Activated naive CD8-positive, alpha-beta T cell treated with anti-CD3 and anti-CD28 coated beads, Interleukin-2, amount 10 ng/mL, durations not matched to agents 7 days and 5 days (primary cell): ENCODE data around the gene PAM. TPM values are rescaled to one million over a fixed set of nuclear protein-coding genes. Genes with fewer than 3 reads are reported as not detected.
A peak's percentile ranks its signal among the peaks of the same experiment; 100 is the strongest.

Experiments used
- ATAC-seq: fragments of 150-1000 bp; cut with Tn5 transposase; one replicate; pipeline ENCODE4 v1.10.0; 2021; ENCODE audit warnings: low read depth, moderate library complexity
- POLR2A ChIA-PET: fragments of 350-600 bp; sonication (Branson Sonifier 250); formaldehyde crosslinking; loops from one replicate; lab custom pipeline; 2021; ENCODE audit warnings: antibody characterized with exemption; lab: Charles Lee
- DNase-seq: peaks from one replicate; pipeline ENCODE4 v3.0.0; 2021
- H3K27ac Mint-ChIP-seq: one replicate; pipeline ENCODE4 v1.8.0; 2022; ENCODE audit warnings: mild to moderate bottlenecking, mixed read lengths
- H3K27me3 Mint-ChIP-seq: one replicate; pipeline ENCODE4 v1.8.0; 2022; ENCODE audit warnings: mild to moderate bottlenecking, moderate library complexity, mixed read lengths
- H3K36me3 Mint-ChIP-seq: one replicate; pipeline ENCODE4 v1.8.0; 2021; ENCODE audit warnings: mild to moderate bottlenecking, mixed read lengths
- H3K4me1 Mint-ChIP-seq: one replicate; pipeline ENCODE4 v1.8.0; 2021; ENCODE audit warnings: mixed read lengths
- H3K4me3 Mint-ChIP-seq: one replicate; pipeline ENCODE4 v1.8.0; 2022; ENCODE audit warnings: mild to moderate bottlenecking, moderate library complexity, mixed read lengths
- H3K9me3 Mint-ChIP-seq: one replicate; pipeline ENCODE4 v1.8.0; 2021; ENCODE audit warnings: mixed read lengths
- total RNA-seq, 2 experiments: library from RNA; stranded (reverse); gene quantifications; one replicate each; pipeline ENCODE4 v1.2.3, GENCODE V29; 2021

PAM gene
- total RNA-seq, 2 experiments from 2014 or later: 28.5 to 31.2 TPM

GRCh38 chr5:102759700-102760099 lies 4.6 kb downstream of the PAM start:
- Mint-ChIP-seq H3K4me3 (no peak overlapping the region), H3K9me3 (no peaks in the 10 kb centered on the region), H3K36me3 (peaks cover 1% of the 10 kb centered on the region), H3K4me1 (peaks cover 48% of the 10 kb centered on the region), H3K27me3 (no peaks in the 10 kb centered on the region), H3K27ac (no peak overlapping the region)
- no peak for ATAC-seq
- no peak for DNase-seq
- POLR2A ChIA-PET: no interaction called here

DNA sequence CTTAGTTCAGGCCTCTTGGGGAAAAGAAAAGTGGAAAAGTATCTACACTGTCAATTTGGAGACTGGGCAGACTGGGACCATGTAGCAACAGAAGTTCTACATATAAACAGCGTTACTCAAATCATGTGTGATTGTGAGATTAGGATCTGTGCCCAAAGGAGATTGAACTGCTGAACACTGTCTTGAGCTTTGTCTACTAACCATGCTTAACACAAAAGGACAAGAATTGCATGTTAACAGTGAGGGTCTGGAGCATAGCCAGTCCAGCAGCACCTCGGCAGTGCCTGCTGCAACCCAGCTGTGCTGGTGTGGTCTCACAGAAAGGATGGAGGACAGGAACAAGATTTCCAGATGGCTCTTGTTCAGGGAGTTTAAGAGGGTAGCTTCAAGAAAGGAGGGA lies 5.7 kb downstream of the PAM start:
- ATAC-seq: no peak
- POLR2A ChIA-PET: no interaction called here

DNA sequence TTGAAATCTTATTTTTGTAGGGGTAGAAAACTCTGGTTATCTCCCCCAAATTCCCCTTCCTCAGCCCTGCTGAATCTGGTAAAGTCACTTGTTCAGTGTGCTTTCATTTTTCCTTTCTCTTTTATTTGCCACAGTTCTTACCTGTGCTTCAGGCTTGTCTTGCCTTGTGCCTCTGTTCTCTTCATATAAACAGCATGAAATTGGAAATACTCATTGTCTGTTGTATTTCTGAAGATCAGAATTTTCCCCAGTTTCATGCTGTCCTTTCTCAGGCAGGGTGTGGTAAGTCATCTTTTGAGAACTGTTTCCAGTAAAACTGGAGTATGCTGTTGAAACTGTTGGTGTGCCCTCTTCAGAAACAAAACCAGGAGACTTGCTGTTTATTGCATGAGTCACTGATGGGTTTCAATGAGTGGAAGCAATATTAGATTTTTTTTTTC lies 7.0 kb downstream of the PAM start:
- ATAC-seq: peak; percentile 66

More for the DNA sequence above, 5.7 kb downstream of the PAM start:
- Mint-ChIP-seq H3K27me3 (no peaks in the 10 kb centered on the region), H3K4me1 (peaks cover 59% of the 10 kb centered on the region), H3K4me3 (peak overlapping the region; percentile 37), H3K27ac (peak overlapping the region; percentile 32), H3K9me3 (no peaks in the 10 kb centered on the region), H3K36me3 (peaks cover 3% of the 10 kb centered on the region)
- no peak for DNase-seq

DNA sequence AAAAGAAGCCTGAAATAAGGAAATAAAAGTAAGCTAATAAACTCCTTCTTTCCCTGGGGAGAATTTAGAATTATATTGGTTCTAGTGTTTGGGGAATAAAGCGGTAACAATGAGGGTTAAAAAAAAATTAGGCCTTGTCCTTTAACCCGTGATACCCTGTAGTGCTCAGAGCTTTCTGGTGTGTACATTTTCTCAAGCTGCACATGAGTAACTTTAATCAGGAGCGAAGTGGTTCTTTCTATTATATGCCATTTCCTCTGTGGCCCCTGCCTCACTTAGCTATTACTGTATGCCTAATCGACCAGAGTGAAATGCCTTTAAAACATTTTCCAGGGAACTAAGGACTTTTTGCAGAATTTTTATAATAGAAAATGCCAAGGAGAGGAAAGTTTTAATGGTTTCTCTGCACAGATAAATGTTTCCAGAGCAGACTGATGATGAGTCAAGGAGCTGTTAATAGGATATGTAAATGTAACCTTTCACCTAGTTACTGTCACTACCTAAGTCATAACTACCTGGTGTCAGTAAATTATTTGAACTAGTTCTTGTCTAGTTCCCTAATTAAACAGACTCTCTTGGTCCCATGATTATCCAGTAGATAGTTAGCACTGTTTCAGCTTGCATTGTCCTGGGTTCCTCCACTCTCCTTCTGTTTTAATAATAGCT lies 7.6 kb downstream of the PAM start:
- DNase-seq (no peak), ATAC-seq (no peak)
- no peaks in the 10 kb centered on the region for H3K9me3 Mint-ChIP-seq
- H3K27ac Mint-ChIP-seq: peak overlapping the region; percentile 79
- POLR2A ChIA-PET: interaction anchor here (2.6 kb wide), 1 partner anchor 357 kb away, joined by 9 read pairs; the partner anchor contains the start of genes GIN1 and PPIP5K2
- H3K4me3 Mint-ChIP-seq: peak overlapping the region; percentile 73
- H3K27me3 Mint-ChIP-seq: no peaks in the 10 kb centered on the region
- peaks cover 3% of the 10 kb centered on the region for H3K36me3 Mint-ChIP-seq
- peaks cover 54% of the 10 kb centered on the region for H3K4me1 Mint-ChIP-seq

More for the DNA sequence above, 7.0 kb downstream of the PAM start:
- Mint-ChIP-seq H3K9me3 (no peaks in the 10 kb centered on the region), H3K27me3 (no peaks in the 10 kb centered on the region), H3K4me1 (peaks cover 54% of the 10 kb centered on the region), H3K4me3 (peak overlapping the region; percentile 73), H3K36me3 (peaks cover 3% of the 10 kb centered on the region), H3K27ac (peak overlapping the region; percentile 79)
- no peak for DNase-seq
- POLR2A ChIA-PET: interaction anchor here (2.6 kb wide), 1 partner anchor 357 kb away, joined by 9 read pairs; the partner anchor contains the start of genes GIN1 and PPIP5K2

- H3K9me3 Mint-ChIP-seq: no peaks in the 10 kb centered on the region
- DNase-seq: no peak
- no peak for ATAC-seq
- no peaks in the 10 kb centered on the region for H3K27me3 Mint-ChIP-seq
- peaks cover 50% of the 10 kb centered on the region for H3K4me1 Mint-ChIP-seq
- H3K36me3 Mint-ChIP-seq: peaks cover 3% of the 10 kb centered on the region
- peak overlapping the region; percentile 49 for H3K27ac Mint-ChIP-seq
- no peak overlapping the region for H3K4me3 Mint-ChIP-seq
- POLR2A ChIA-PET: interaction anchor here (2.6 kb wide), 1 partner anchor 356 kb away, joined by 9 read pairs; the partner anchor contains the start of genes GIN1 and PPIP5K2
Observed at GRCh38 chr5:102763734-102764133, 8.6 kb downstream of the PAM start.

DNA sequence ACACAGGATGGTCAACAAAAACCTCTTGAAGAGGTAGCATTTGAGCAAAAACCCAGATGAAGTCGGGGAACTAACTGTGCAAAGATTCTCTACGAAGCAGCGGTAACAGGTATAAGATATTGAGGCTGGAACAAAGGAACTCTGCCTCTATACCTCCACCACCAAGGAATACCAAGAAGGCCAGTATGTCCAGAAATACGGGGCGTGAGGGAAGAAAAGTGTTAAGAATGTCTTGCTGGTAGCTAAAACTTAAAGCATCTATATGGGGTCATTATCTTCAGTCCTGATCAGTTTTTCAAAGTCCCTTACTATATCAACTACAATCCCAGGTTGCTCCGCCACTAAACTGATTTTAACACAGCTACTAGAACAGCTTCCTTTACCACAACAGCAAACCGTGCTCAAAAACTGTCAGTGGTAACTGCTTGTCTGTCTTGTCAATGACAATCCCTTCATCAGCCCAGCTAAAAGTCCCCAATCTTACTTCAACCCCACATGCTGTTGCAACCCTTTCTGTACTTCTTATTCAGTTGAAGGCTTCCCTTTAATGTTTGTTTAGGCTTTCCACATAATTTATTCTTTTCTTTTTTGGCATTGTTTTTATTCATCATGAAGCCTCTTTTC lies 9.4 kb downstream of the PAM start:
- ATAC-seq: peak; percentile 28
- H3K27me3 Mint-ChIP-seq: no peaks in the 10 kb centered on the region
- no peak overlapping the region for H3K27ac Mint-ChIP-seq
- H3K36me3 Mint-ChIP-seq: peaks cover 3% of the 10 kb centered on the region
- peaks cover 47% of the 10 kb centered on the region for H3K4me1 Mint-ChIP-seq
- POLR2A ChIA-PET: interaction anchor here (1.6 to 2.6 kb wide), 2 partner anchors 8 to 355 kb away, joined by 4 to 9 read pairs; partner anchors contain the start of genes GIN1 and PPIP5K2
- H3K4me3 Mint-ChIP-seq: no peak overlapping the region
- H3K9me3 Mint-ChIP-seq: no peaks in the 10 kb centered on the region
- no peak for DNase-seq

GRCh38 chr5:102765350-102765749 lies 10.2 kb downstream of the PAM start:
- POLR2A ChIA-PET: interaction anchor here (1.6 kb wide), 1 partner anchor 9 kb away, joined by 4 read pairs; no protein-coding TSS in a partner anchor

GRCh38 chr5:102766295-102767090 lies 11.4 kb downstream of the PAM start:
- Mint-ChIP-seq H3K4me1 (peaks cover 42% of the 10 kb centered on the region), H3K27ac (no peak overlapping the region), H3K36me3 (peaks cover 3% of the 10 kb centered on the region), H3K4me3 (no peak overlapping the region), H3K9me3 (no peaks in the 10 kb centered on the region), H3K27me3 (no peaks in the 10 kb centered on the region)
- POLR2A ChIA-PET: no interaction called here
- DNase-seq: no peak
- ATAC-seq: no peak

More at GRCh38 chr5:102765350-102765749, 10.2 kb downstream of the PAM start:
- ATAC-seq (peak; percentile 31), DNase-seq (no peak)
- Mint-ChIP-seq H3K27ac (no peak overlapping the region), H3K36me3 (peaks cover 3% of the 10 kb centered on the region), H3K9me3 (no peaks in the 10 kb centered on the region), H3K4me3 (peak overlapping the region; percentile 23), H3K27me3 (no peaks in the 10 kb centered on the region), H3K4me1 (peaks cover 47% of the 10 kb centered on the region)

- DNase-seq (no peak), ATAC-seq (no peak)
- Mint-ChIP-seq H3K4me1 (peaks cover 41% of the 10 kb centered on the region), H3K27ac (no peak overlapping the region), H3K36me3 (peaks cover 3% of the 10 kb centered on the region), H3K4me3 (no peak overlapping the region), H3K9me3 (no peaks in the 10 kb centered on the region), H3K27me3 (no peaks in the 10 kb centered on the region)
- POLR2A ChIA-PET: no interaction called here
Observed at GRCh38 chr5:102767862-102768261, 12.8 kb downstream of the PAM start.

DNA sequence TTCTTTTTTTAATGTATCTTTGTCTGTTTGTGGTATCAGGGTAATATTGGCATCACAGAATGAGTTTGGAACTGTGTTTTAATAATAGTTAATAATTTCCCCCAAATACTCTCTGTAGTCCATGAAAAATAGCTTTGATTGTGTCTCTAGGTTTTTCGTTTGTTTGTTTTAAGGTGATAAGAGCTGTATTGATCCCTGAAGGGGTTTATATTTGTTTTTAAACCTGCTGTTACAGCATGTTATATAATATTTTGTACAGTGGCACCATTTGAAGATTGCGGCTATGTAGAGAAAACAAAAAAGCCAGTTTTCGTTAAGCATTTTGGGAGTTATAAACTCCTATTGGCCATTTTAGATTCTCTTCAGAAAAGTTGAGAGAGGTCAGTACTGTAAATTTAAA lies 15.7 kb downstream of the PAM start:
- Mint-ChIP-seq H3K27me3 (no peaks in the 10 kb centered on the region), H3K36me3 (peaks cover 7% of the 10 kb centered on the region), H3K27ac (no peak overlapping the region), H3K4me3 (no peak overlapping the region), H3K4me1 (peaks cover 16% of the 10 kb centered on the region), H3K9me3 (peaks cover 4% of the 10 kb centered on the region)
- POLR2A ChIA-PET: no interaction called here
- DNase-seq (no peak), ATAC-seq (no peak)

GRCh38 chr5:102771435-102771834 lies 16.3 kb downstream of the PAM start:
- Mint-ChIP-seq H3K4me3 (peak overlapping the region; percentile 38), H3K27ac (peak overlapping the region; percentile 50), H3K9me3 (peaks cover 5% of the 10 kb centered on the region), H3K27me3 (peaks cover 2% of the 10 kb centered on the region), H3K36me3 (peaks cover 12% of the 10 kb centered on the region), H3K4me1 (peaks cover 18% of the 10 kb centered on the region)
- ATAC-seq (no peak), DNase-seq (no peak)
- POLR2A ChIA-PET: no interaction called here

DNA sequence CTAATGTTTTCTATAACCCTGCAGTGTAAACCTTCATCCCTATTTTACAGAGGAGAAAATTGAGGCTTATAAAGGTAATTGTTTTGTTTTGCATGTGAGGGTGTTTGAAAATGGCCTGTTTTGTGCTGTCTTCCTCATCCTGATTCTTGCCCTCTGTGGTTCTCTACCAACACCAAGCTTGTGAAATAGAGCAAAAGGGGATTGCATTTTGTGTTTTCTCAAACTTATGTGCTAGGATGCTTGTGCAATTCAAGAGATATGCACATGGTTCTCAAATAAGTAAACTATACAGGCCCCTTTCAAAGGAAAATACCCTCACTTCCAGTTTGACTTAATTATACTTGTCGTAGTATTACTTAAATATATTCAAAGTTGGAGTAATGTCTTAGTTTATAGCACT lies 17.2 kb downstream of the PAM start:
- H3K27me3 Mint-ChIP-seq: peaks cover 2% of the 10 kb centered on the region

DNA sequence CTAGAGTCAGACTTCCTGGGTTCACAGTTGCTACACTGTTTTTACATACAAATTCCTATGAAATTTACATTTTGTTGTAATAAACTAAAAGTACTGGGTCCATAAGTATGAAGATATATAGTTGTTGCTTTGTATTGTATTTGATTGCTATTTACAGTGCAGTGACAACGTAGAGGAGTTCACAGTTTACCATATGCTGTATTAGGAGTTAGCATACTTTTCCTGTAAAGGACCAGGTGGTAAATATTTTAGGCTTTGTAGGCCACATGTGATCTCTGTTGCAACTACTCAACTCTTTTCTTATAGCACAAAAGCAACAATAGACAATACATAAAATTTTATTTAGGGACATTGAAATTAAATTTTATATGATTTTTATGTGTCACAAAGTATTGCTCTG lies 18.0 kb downstream of the PAM start:
- ATAC-seq (no peak), DNase-seq (no peak)
- H3K4me1 Mint-ChIP-seq: peaks cover 17% of the 10 kb centered on the region
- POLR2A ChIA-PET: no interaction called here
- H3K27ac Mint-ChIP-seq: no peak overlapping the region
- peaks cover 2% of the 10 kb centered on the region for H3K27me3 Mint-ChIP-seq
- peaks cover 12% of the 10 kb centered on the region for H3K36me3 Mint-ChIP-seq
- no peak overlapping the region for H3K4me3 Mint-ChIP-seq
- peaks cover 5% of the 10 kb centered on the region for H3K9me3 Mint-ChIP-seq

More for the DNA sequence above, 17.2 kb downstream of the PAM start:
- Mint-ChIP-seq H3K9me3 (peaks cover 5% of the 10 kb centered on the region), H3K36me3 (peaks cover 12% of the 10 kb centered on the region), H3K27ac (no peak overlapping the region), H3K4me1 (peaks cover 16% of the 10 kb centered on the region), H3K4me3 (no peak overlapping the region)
- POLR2A ChIA-PET: no interaction called here
- ATAC-seq (no peak), DNase-seq (no peak)
